ENCODE results near the gene CA9.

Gene CA9

GRCh38 chr9:35666045-35666444, 7.7 kb upstream of the CA9 start:
- no peak for TF ChIP-seq CTCF (IDR thresholded peaks at IDR 0.05; ENCODE audit: insufficient read depth, low read length)
- no peak for TF ChIP-seq GABPA (IDR thresholded peaks at IDR 0.05; ENCODE audit: low read depth)
- no peak for TF ChIP-seq SPI1 (IDR thresholded peaks at IDR 0.05; ENCODE audit: borderline replicate concordance, low read depth)
- TF ChIP-seq POLR2AphosphoS5 (IDR thresholded peaks at IDR 0.05; ENCODE audit: low read depth) = no peak
- TF ChIP-seq REST (IDR thresholded peaks at IDR 0.05; ENCODE audit: insufficient replicate concordance, low read depth) = no peak
- no peak overlapping the region for H3K4me3 ChIP-seq (replicated peaks; ENCODE audit: insufficient read depth, low read length)
- no peak overlapping the region for H3K27ac ChIP-seq (replicated peaks)
- no peak for DNase-seq (ENCODE audit: low read depth in 1 of 2, low spot score in 1 of 2)
- H3K27me3 ChIP-seq (ENCODE audit: insufficient read depth, poor library complexity, severe bottlenecking) = no peaks in the 10 kb centered on the region

GRCh38 chr9:35666549-35666948, 7.2 kb upstream of the CA9 start:
- H3K27me3 ChIP-seq (ENCODE audit: insufficient read depth, poor library complexity, severe bottlenecking) = no peaks in the 10 kb centered on the region
- DNase-seq (ENCODE audit: low read depth in 1 of 2, low spot score in 1 of 2) = no peak
- H3K4me3 ChIP-seq (replicated peaks; ENCODE audit: insufficient read depth, low read length) = no peak overlapping the region
- no peak overlapping the region for H3K27ac ChIP-seq (replicated peaks)
- no peak for TF ChIP-seq POLR2AphosphoS5 (IDR thresholded peaks at IDR 0.05; ENCODE audit: low read depth)
- TF ChIP-seq SPI1 (IDR thresholded peaks at IDR 0.05; ENCODE audit: borderline replicate concordance, low read depth) = no peak
- no peak for TF ChIP-seq GABPA (IDR thresholded peaks at IDR 0.05; ENCODE audit: low read depth)
- no peak for TF ChIP-seq CTCF (IDR thresholded peaks at IDR 0.05; ENCODE audit: insufficient read depth, low read length)
- TF ChIP-seq REST (IDR thresholded peaks at IDR 0.05; ENCODE audit: insufficient replicate concordance, low read depth) = no peak

GRCh38 chr9:35667939-35668338, 5.8 kb upstream of the CA9 start:
- H3K27ac ChIP-seq (replicated peaks) = no peak overlapping the region
- TF ChIP-seq REST (IDR thresholded peaks at IDR 0.05; ENCODE audit: insufficient replicate concordance, low read depth) = no peak
- no peak for TF ChIP-seq GABPA (IDR thresholded peaks at IDR 0.05; ENCODE audit: low read depth)
- TF ChIP-seq POLR2AphosphoS5 (IDR thresholded peaks at IDR 0.05; ENCODE audit: low read depth) = no peak
- TF ChIP-seq CTCF (IDR thresholded peaks at IDR 0.05; ENCODE audit: insufficient read depth, low read length) = no peak
- no peak overlapping the region for H3K4me3 ChIP-seq (replicated peaks; ENCODE audit: insufficient read depth, low read length)

More at GRCh38 chr9:35667939-35668338, 5.8 kb upstream of the CA9 start:
- H3K27me3 ChIP-seq (ENCODE audit: insufficient read depth, poor library complexity, severe bottlenecking) = no peaks in the 10 kb centered on the region
- no peak for DNase-seq (ENCODE audit: low read depth in 1 of 2, low spot score in 1 of 2)

Data from HL-60 (cell line).